Heart left ventricle (tissue), 13 donors: ENCODE data around the gene TGFBRAP1.

Experiments used
- POLR2A ChIP-seq, 2 donors: fragments of 450-650 bp; IDR thresholded peaks; one replicate each; pipeline ENCODE4 v1.6.1; 2017; ENCODE audit warnings: antibody characterized with exemption in 2 of 2, mild to moderate bottlenecking in 2 of 2, moderate library complexity in 2 of 2
- TF ChIP-seq, protein P1 (sequence below), 12 donors: fragments of 200-600 bp; sonication (generic) in 4 of 12; IDR thresholded peaks; one replicate each; pipeline versions ENCODE4 v1.5.0 to v1.8.0; 2018 to 2022; ENCODE audit warnings: antibody characterized with exemption in 12 of 12, mild to moderate bottlenecking in 5 of 12
- donor health status: ischemic (EF 13 %, LVEDD 7.1; RV severe dilation, severe dysfunction).
- donor health status: DM: no; HTN: yes; CAD: no.
- donor health status: DM: no; HTN: no; CAD: no.
- donor health status: ischemic (EF 25% LVEDD 6.9; RV normal size, moderate dysfunction).
- donor health status: ischemic (EF 25% LVEDD 5.7; RV mildly dilated, moderate dysfunction).
- donor health status: ischemic (EF 35%, LVEDD 5.7; RV mildly dilated, moderate dysfunction).
- donor health status: nonischemic (EF 11% LVEDD 7.7; RV severe dilation, severe dysfunction).
- donor health status: DM: yes; HTN: yes; CAD: no.
- donor health status: PGD.
- donor health status: ischemic (EF 29% LVEDD 5.4; RV normal size, mild dysfunction).
- donor health status: nonischemic (EF 23%, LVEDD 6.1; RV moderate dilation, normal function).

- TF ChIP-seq, protein P1, sequence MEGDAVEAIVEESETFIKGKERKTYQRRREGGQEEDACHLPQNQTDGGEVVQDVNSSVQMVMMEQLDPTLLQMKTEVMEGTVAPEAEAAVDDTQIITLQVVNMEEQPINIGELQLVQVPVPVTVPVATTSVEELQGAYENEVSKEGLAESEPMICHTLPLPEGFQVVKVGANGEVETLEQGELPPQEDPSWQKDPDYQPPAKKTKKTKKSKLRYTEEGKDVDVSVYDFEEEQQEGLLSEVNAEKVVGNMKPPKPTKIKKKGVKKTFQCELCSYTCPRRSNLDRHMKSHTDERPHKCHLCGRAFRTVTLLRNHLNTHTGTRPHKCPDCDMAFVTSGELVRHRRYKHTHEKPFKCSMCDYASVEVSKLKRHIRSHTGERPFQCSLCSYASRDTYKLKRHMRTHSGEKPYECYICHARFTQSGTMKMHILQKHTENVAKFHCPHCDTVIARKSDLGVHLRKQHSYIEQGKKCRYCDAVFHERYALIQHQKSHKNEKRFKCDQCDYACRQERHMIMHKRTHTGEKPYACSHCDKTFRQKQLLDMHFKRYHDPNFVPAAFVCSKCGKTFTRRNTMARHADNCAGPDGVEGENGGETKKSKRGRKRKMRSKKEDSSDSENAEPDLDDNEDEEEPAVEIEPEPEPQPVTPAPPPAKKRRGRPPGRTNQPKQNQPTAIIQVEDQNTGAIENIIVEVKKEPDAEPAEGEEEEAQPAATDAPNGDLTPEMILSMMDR (IDR thresholded peaks at IDR 0.05) = no peak
- TF ChIP-seq POLR2A (IDR thresholded peaks at IDR 0.05) = no peak
Measured at GRCh38 chr2:105241443-105241842, 88.1 kb downstream of the TGFBRAP1 start, which contains the start of gene GPR45.
